Endothelial cell of umbilical vein (primary cell): ENCODE results near the gene SLC8A1. TPM values are rescaled to one million over a fixed set of nuclear protein-coding genes. Genes with fewer than 3 reads are reported as not detected.
A peak's percentile ranks its signal among the peaks of the same experiment; 100 is the strongest.

Source experiments
- BruUV-seq: library from RNA; stranded (reverse); fragments of 400-500 nt; replicated peaks from 2 replicates; lab custom pipeline; 2021; lab: Mats Ljungman, UMichigan
- CTCF ChIA-PET: fragments of 300-600, 350-600 bp; sonication (Branson Sonifier 250); formaldehyde crosslinking; loops from one replicate; lab custom pipeline; 2021; ENCODE audit warnings: antibody characterized with exemption, inconsistent platforms; lab: Charles Lee
- POLR2A ChIA-PET: fragments of 300-600, 350-600 bp; sonication (Branson Sonifier 250); formaldehyde crosslinking; loops from one replicate; lab custom pipeline; 2021; ENCODE audit warnings: antibody characterized with exemption, inconsistent platforms; lab: Charles Lee
- DNase-seq: peaks from one replicate; pipeline ENCODE4 v3.0.0-alpha.2; 2011; ENCODE audit warnings: low read depth, low spot score
- FAIRE-seq: peaks from 2 replicates; lab custom pipeline; 2011; peaks lifted over from hg19 to GRCh38; lab: Jason Lieb, UNC
- H2AFZ ChIP-seq: 2 replicates; pipeline ENCODE4 v1.6.0; 2012; ENCODE audit warnings: low read depth, low read length, control low read depth, inconsistent platforms
- H3K27ac ChIP-seq: 2 replicates; pipeline ENCODE4 v1.5.1; 2011; ENCODE audit warnings: low read depth, mild to moderate bottlenecking, control low read depth, low read length, moderate library complexity; ENCODE audit not compliant: insufficient read depth
- H3K27me3 ChIP-seq, 2 experiments: 2 replicates each; pipeline versions ENCODE4 v1.6.0 to v1.6.1; 2011; ENCODE audit warnings: low read length in 2 of 2, mixed read lengths in 1 of 2; ENCODE audit not compliant: control insufficient read depth in 2 of 2, insufficient read depth in 2 of 2
- H3K36me3 ChIP-seq, 2 experiments: 2 replicates in 1 of 2; 3 replicates in 1 of 2; pipeline ENCODE4 v1.5.1; 2011; ENCODE audit warnings: low read length in 2 of 2, mild to moderate bottlenecking in 1 of 2, moderate library complexity in 1 of 2; ENCODE audit not compliant: control insufficient read depth in 2 of 2, insufficient read depth in 2 of 2; ENCODE audit errors: extremely low read depth in 1 of 2
- H3K4me1 ChIP-seq: 3 replicates; pipeline ENCODE4 v1.5.1; 2011; ENCODE audit warnings: mild to moderate bottlenecking, low read length; ENCODE audit not compliant: control insufficient read depth, insufficient read depth; ENCODE audit errors: extremely low read depth
- H3K4me2 ChIP-seq: 2 replicates; pipeline ENCODE4 v1.6.1; 2011; ENCODE audit warnings: low read length, control low read depth, mixed read lengths; ENCODE audit not compliant: insufficient read depth
- H3K4me3 ChIP-seq, 3 experiments: fragments of 200-600 bp in 1 of 3; sonication (generic), shearing (Covaris generic) in 1 of 3; replicated peaks in 1 of 3; 2 replicates each; pipeline ENCODE4 v1.5.1; 2011 to 2016; ENCODE audit warnings: control low read depth in 3 of 3, low read length in 3 of 3, mild to moderate bottlenecking in 2 of 3, inconsistent platforms in 1 of 3, low read depth in 1 of 3, moderate library complexity in 1 of 3; ENCODE audit not compliant: insufficient read depth in 1 of 3
- H3K79me2 ChIP-seq: 2 replicates; pipeline ENCODE4 v1.6.0; 2012; ENCODE audit warnings: low read length, inconsistent platforms; ENCODE audit not compliant: control insufficient read depth, insufficient read depth
- H3K9ac ChIP-seq: replicated peaks from 2 replicates; pipeline ENCODE3; 2011; ENCODE audit warnings: low read length, control low read depth; ENCODE audit not compliant: insufficient read depth; ENCODE audit errors: extremely low read depth
- H3K9me1 ChIP-seq: replicated peaks from 3 replicates; pipeline ENCODE4 v1.6.0; 2011; ENCODE audit warnings: mild to moderate bottlenecking, low read length; ENCODE audit not compliant: control insufficient read depth, insufficient read depth; ENCODE audit errors: extremely low read depth
- H3K9me3 ChIP-seq: replicated peaks from 2 replicates; pipeline ENCODE4 v1.5.1; 2012; ENCODE audit warnings: low read length, inconsistent platforms; ENCODE audit not compliant: control insufficient read depth, insufficient read depth
- H4K20me1 ChIP-seq: replicated peaks from 2 replicates; pipeline ENCODE3; 2011; ENCODE audit warnings: mild to moderate bottlenecking, low read length; ENCODE audit not compliant: control insufficient read depth, insufficient read depth; ENCODE audit errors: extremely low read depth
- CTCF ChIP-seq, 2 donors: IDR thresholded peaks; 1 replicate in 1 of 2; 2 replicates in 1 of 2; pipeline ENCODE4 v1.5.1; 2011; ENCODE audit warnings: low read length in 2 of 2, mild to moderate bottlenecking in 2 of 2, moderate library complexity in 2 of 2, control low read depth in 1 of 2, inconsistent platforms in 1 of 2, low read depth in 1 of 2; ENCODE audit not compliant: insufficient read depth in 1 of 2; ENCODE audit errors: extremely low read depth in 1 of 2
- EZH2 ChIP-seq: IDR thresholded peaks from 2 replicates; pipeline ENCODE4 v1.6.1; 2012; ENCODE audit warnings: borderline replicate concordance, low read depth, mild to moderate bottlenecking, moderate library complexity, low read length, inconsistent platforms; ENCODE audit not compliant: severe bottlenecking
- FOS ChIP-seq: IDR thresholded peaks from 2 replicates; pipeline ENCODE4 v1.6.1; 2011; ENCODE audit warnings: mild to moderate bottlenecking, low read length, moderate library complexity, borderline replicate concordance; ENCODE audit not compliant: insufficient read depth
- GATA2 ChIP-seq: IDR thresholded peaks from 2 replicates; pipeline ENCODE4 v1.7.0; 2011; ENCODE audit warnings: low read depth, mild to moderate bottlenecking, moderate library complexity, mixed read lengths, low read length; ENCODE audit not compliant: insufficient read length, insufficient read depth
- JUN ChIP-seq: IDR thresholded peaks from 2 replicates; pipeline ENCODE4 v1.6.1; 2011; ENCODE audit warnings: borderline replicate concordance, low read depth; ENCODE audit not compliant: insufficient read length, insufficient read depth
- MAX ChIP-seq: IDR thresholded peaks from 2 replicates; pipeline ENCODE4 v1.6.1; 2011; ENCODE audit not compliant: insufficient read depth, insufficient read length
- MYC ChIP-seq: IDR thresholded peaks from one replicate; pipeline ENCODE4 v1.6.1; 2011; ENCODE audit warnings: mild to moderate bottlenecking, low read depth, low read length
- POLR2A ChIP-seq: IDR thresholded peaks from 2 replicates; pipeline ENCODE4 v1.6.1; 2012; ENCODE audit warnings: low read depth, mild to moderate bottlenecking, control low read depth, low read length
- POLR2AphosphoS5 ChIP-seq: IDR thresholded peaks from 2 replicates; pipeline ENCODE4 v1.6.1; 2012; ENCODE audit warnings: low read depth, mild to moderate bottlenecking, control low read depth, low read length, moderate library complexity; ENCODE audit not compliant: insufficient read depth
- dilution Hi-C: fragments of 300-500 bp; cut with MboI; formaldehyde crosslinking; loops from one replicate; pipeline ENCODE4 v1.15.0; 2019; ENCODE audit warnings: low sequenced_read_pairs; ENCODE audit not compliant: extremely low pct_ligation_motif_present
- intact Hi-C: fragments of 100-400 bp; cut with micrococcal nuclease; formaldehyde crosslinking; loops from one replicate; pipeline ENCODE4 v1.10.0; 2022
- polyA plus RNA-seq, 4 experiments: library from polyadenylated mRNA; depleted of rRNA in 3 of 4; stranded (reverse) in 3 of 4; unstranded in 1 of 4; fragments of >200 nt; gene quantifications; 2 replicates each; pipeline versions ENCODE4 v1.2.1 to v1.2.3, GENCODE V29; 2011 to 2012; ENCODE audit warnings: missing spikeins in 1 of 4
- total RNA-seq: library from RNA; stranded (reverse); gene quantifications from 2 replicates; pipeline ENCODE4 v1.2.3, GENCODE V29; 2021

The SLC8A1 gene
- total and polyA plus RNA-seq, 2 donors (not counting 3 experiments of a cell fraction or from before 2014, with no cell fraction given): 0.19 to 1.8 TPM

GRCh38 chr2:40431600-40431955 is 20.3 kb downstream of the SLC8A1 start:
- intact Hi-C loops (no loop called here), dilution Hi-C loops (no loop called here)
- ChIA-PET POLR2A (no interaction called here), CTCF (interaction anchor here (0.9 to 1.9 kb wide), 6 partner anchors 16 to 969 kb away, joined by 3 to 10 read pairs (median 6); no protein-coding TSS in a partner anchor)
- no peak overlapping the region for H3K27ac ChIP-seq
- H4K20me1 ChIP-seq: no peaks in the 10 kb centered on the region
- no peak overlapping the region for H3K9ac ChIP-seq
- H3K4me2 ChIP-seq: no peak overlapping the region
- no TSS peak for BruUV-seq
- no peaks in the 10 kb centered on the region for H3K9me3 ChIP-seq
- no peak overlapping the region for H3K4me3 ChIP-seq
- peaks cover 31% of the 10 kb centered on the region for H3K4me1 ChIP-seq
- H2AFZ ChIP-seq: no peak overlapping the region
- TF ChIP-seq GATA2: peak; percentile 41
- TF ChIP-seq MYC: no peak
- DNase-seq: no peak
- no peak for FAIRE-seq
- H3K79me2 ChIP-seq: no peaks in the 10 kb centered on the region
- no peaks in the 10 kb centered on the region for H3K27me3 ChIP-seq
- H3K9me1 ChIP-seq: no peaks in the 10 kb centered on the region
- no peaks in the 10 kb centered on the region for H3K36me3 ChIP-seq

- H3K4me1 ChIP-seq: peaks cover 27% of the 10 kb centered on the region
- H3K9ac ChIP-seq: no peak overlapping the region
- TF ChIP-seq MAX (no peak), FOS (no peak), GATA2 (no peak), POLR2AphosphoS5 (no peak), POLR2A (no peak), CTCF (IDR thresholded peaks at IDR 0.05; ENCODE audit: extremely low read depth in 1 of 2, insufficient read depth in 1 of 2, low read depth in 1 of 2, low read length in 2 of 2) (no peak), EZH2 (no peak), MYC (no peak), JUN (no peak)
- H3K4me3 ChIP-seq: no peak overlapping the region
- H4K20me1 ChIP-seq: no peaks in the 10 kb centered on the region
- no peak overlapping the region for H2AFZ ChIP-seq
- FAIRE-seq: no peak
- BruUV-seq: no TSS peak
- dilution Hi-C loops (no loop called here), intact Hi-C loops (no loop called here)
- POLR2A ChIA-PET: no interaction called here
- H3K27ac ChIP-seq: no peak overlapping the region
- no peaks in the 10 kb centered on the region for H3K79me2 ChIP-seq
- H3K4me2 ChIP-seq: no peak overlapping the region
- no peaks in the 10 kb centered on the region for H3K27me3 ChIP-seq
- DNase-seq: no peak
- H3K9me3 ChIP-seq: no peaks in the 10 kb centered on the region
- CTCF ChIA-PET: interaction anchor here (0.7 to 1.9 kb wide), 7 partner anchors 17 to 969 kb away, joined by 3 to 10 read pairs (median 5); no protein-coding TSS in a partner anchor
- H3K36me3 ChIP-seq: no peaks in the 10 kb centered on the region
- no peaks in the 10 kb centered on the region for H3K9me1 ChIP-seq
Observed at GRCh38 chr2:40430776-40431599, 20.9 kb downstream of the SLC8A1 start.
